ENCODE data around the gene PMPCA.

PMPCA gene

DNA sequence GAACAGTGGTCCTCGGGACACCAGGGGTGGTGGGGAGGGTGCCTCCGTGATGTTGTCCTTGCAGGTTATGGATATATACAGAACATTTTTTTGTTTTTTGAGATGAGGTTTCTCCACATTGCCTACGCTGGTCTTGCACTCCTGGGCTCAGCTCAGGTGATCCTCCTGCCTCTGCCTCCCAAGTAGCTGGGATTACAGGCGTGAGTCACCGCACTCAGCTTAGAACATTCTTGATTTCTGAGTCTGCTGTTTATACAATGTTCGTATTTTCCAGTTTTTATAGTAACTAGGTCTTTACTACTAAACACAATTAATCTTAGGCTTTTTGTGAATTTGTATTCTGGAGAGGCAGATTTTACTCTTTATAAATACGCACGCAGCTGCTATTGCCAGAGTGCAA is 6.0 kb downstream of the PMPCA start:
- TF ChIP-seq, protein P1, sequence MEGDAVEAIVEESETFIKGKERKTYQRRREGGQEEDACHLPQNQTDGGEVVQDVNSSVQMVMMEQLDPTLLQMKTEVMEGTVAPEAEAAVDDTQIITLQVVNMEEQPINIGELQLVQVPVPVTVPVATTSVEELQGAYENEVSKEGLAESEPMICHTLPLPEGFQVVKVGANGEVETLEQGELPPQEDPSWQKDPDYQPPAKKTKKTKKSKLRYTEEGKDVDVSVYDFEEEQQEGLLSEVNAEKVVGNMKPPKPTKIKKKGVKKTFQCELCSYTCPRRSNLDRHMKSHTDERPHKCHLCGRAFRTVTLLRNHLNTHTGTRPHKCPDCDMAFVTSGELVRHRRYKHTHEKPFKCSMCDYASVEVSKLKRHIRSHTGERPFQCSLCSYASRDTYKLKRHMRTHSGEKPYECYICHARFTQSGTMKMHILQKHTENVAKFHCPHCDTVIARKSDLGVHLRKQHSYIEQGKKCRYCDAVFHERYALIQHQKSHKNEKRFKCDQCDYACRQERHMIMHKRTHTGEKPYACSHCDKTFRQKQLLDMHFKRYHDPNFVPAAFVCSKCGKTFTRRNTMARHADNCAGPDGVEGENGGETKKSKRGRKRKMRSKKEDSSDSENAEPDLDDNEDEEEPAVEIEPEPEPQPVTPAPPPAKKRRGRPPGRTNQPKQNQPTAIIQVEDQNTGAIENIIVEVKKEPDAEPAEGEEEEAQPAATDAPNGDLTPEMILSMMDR (conservative IDR thresholded peaks at IDR 0.05; ENCODE audit: low read depth, low read length) = no peak
- H3K4me3 ChIP-seq (ENCODE audit: low read depth, low read length) = no peak overlapping the region
- no peak for DNase-seq (ENCODE audit: low read depth)

DNA sequence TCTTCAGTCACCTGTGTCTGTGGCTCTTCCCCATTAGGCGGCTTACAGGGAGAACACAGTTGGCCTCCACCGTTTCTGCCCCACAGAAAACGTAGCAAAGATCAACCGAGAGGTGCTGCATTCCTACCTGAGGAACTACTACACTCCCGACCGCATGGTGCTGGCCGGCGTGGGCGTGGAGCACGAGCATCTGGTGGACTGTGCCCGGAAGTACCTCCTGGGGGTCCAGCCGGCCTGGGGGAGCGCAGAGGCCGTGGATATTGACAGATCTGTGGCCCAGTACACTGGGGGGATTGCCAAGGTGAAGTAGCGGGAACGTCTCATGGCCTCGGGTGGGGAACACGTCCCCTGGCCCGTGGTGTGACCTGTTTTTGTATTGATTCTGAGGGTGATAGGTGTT is 6.5 kb downstream of the PMPCA start:
- H3K4me3 ChIP-seq (ENCODE audit: low read depth, low read length) = no peak overlapping the region
- TF ChIP-seq, protein P1 (conservative IDR thresholded peaks at IDR 0.05; ENCODE audit: low read depth, low read length) = no peak
- DNase-seq (ENCODE audit: low read depth) = no peak

DNA sequence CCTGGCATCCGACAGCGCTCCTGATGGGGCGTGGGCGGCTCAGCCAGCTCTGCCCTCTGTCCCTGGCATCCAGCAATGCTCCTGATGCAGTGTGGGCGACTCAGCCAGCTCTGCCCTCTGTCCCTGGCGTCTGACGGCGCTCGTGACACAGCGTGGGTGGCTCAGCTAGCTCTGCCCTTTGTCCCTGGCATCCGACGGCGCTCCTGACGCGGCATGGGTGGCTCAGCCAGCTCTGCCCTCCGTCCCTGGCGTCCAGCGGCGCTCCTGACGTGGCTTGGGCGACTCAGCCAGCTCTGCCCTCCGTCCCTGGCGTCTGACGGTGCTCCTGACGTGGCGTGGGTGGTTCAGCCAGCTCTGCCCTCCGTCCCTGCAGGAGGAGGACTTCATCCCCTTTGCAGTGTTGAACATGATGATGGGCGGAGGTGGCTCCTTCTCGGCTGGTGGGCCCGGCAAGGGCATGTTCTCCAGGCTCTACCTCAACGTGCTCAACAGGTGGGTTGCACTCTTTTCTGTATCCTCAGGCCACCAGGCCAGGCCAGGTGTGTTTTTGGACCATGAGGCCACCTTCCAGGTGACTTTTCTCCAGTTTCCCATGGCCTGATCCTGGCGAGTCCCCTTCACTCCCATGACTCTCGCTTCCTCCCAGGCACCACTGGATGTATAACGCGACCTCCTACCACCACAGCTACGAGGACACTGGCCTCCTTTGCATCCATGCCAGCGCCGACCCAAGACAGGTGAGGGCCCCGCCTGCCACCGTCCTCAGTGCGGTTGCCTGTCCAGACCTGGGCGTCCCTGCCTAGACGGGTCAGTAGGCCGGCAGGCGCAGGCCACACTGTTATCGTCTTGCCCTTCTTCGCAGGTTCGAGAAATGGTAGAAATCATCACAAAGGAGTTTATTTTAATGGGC is 8.0 kb downstream of the PMPCA start:
- no peak for DNase-seq (ENCODE audit: low read depth)
- TF ChIP-seq, protein P1 (conservative IDR thresholded peaks at IDR 0.05; ENCODE audit: low read depth, low read length) = no peak
- no peak overlapping the region for H3K4me3 ChIP-seq (ENCODE audit: low read depth, low read length)

DNA sequence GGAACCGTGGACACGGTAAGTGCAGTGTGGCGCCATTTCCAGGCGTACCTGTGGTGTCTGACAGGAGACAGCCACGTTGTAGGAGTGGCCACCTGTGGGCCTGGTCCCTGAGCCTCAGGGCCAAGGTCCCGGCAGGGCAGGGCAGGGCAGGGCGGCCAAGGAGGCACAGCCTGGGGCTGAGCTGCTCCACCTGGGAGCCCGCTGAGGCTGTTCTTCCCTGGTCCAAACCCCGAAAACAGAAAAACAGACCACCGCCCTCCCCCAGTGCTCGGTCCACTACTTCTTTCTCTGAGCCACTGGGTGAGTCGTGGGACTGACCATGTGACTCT is 8.6 kb downstream of the PMPCA start:
- TF ChIP-seq, protein P1 (conservative IDR thresholded peaks at IDR 0.05; ENCODE audit: low read depth, low read length) = no peak
- H3K4me3 ChIP-seq (ENCODE audit: low read depth, low read length) = no peak overlapping the region
- no peak for DNase-seq (ENCODE audit: low read depth)

DNA sequence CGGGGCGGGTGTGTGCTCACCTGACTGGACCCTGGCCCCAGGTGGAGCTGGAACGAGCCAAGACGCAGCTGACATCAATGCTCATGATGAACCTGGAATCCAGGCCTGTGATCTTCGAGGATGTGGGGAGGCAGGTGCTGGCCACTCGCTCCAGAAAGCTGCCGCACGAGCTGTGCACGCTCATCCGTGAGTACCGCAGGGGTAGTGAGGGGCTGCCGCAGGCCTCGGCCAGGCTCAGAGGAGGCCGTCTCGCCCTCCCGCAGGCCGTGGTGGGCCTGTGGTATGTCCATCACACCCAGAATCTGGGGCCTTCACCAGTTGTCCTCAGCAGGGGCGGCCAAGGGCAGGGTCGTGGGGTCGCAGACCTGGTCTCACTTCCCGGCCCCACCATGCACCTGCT is 11.3 kb downstream of the PMPCA start:
- TF ChIP-seq, protein P1 (conservative IDR thresholded peaks at IDR 0.05; ENCODE audit: low read depth, low read length) = no peak
- DNase-seq (ENCODE audit: low read depth) = no peak
- no peak overlapping the region for H3K4me3 ChIP-seq (ENCODE audit: low read depth, low read length)

DNA sequence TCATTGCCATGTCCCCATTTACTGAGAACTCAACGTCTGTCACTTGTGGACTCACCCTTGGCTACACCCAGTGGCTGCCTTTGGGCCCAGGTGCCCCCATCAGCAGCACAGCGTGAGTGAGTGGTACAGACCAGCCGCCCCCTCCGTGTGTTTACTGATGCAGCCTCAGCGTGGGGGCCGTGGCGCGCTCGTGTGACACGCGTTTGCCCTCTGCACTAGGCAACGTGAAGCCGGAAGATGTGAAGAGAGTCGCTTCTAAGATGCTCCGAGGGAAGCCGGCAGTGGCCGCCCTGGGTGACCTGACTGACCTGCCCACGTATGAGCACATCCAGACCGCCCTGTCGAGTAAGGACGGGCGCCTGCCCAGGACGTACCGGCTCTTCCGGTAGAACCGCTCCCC is 12.4 kb downstream of the PMPCA start:
- no peak for DNase-seq (ENCODE audit: low read depth)
- no peak overlapping the region for H3K4me3 ChIP-seq (ENCODE audit: low read depth, low read length)
- TF ChIP-seq, protein P1 (conservative IDR thresholded peaks at IDR 0.05; ENCODE audit: low read depth, low read length) = no peak
